Uterus (tissue), 2 donors: ENCODE data around the gene OR4A47.
"Not testable (repeated sequence)": the region's sequence is repeated elsewhere in the genome, so short reads cannot be mapped to it uniquely, and the experiment has no call there.

Experiments
- POLR2A ChIP-seq, 2 donors: fragments of 450-650 bp; IDR thresholded peaks; one replicate each; pipeline ENCODE4 v1.6.1; 2016; ENCODE audit warnings: antibody characterized with exemption in 2 of 2, mild to moderate bottlenecking in 1 of 2, moderate library complexity in 1 of 2
- TF ChIP-seq, protein P1 (sequence below), 4 experiments: fragments of 200-600 bp in 2 of 4; fragments of 450-650 bp in 2 of 4; sonication (generic) in 2 of 4; IDR thresholded peaks; one replicate each; pipeline ENCODE4 v1.5.1; 2016 to 2019; ENCODE audit warnings: antibody characterized with exemption in 4 of 4, mild to moderate bottlenecking in 2 of 4, moderate library complexity in 1 of 4

DNA sequence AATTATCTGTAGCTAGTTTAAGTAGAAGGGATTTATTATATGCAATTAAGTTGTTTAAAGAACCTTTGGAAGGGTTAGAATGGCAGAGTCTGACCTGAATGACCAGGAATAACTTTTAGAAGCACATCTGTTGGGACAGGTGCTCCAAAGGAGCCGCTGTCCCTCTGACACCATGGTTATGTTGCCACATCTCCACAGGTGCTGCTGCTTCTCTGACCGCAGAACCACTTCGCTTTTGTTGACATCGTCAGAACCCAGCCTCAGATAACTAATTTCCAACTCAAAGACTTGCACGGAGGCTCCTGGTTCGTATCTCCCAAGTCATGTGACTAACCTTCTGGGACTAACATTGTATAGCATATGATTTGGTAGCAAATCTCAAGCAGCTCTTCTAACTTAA is 13.9 kb upstream of the OR4A47 start:
- TF ChIP-seq, protein P1, sequence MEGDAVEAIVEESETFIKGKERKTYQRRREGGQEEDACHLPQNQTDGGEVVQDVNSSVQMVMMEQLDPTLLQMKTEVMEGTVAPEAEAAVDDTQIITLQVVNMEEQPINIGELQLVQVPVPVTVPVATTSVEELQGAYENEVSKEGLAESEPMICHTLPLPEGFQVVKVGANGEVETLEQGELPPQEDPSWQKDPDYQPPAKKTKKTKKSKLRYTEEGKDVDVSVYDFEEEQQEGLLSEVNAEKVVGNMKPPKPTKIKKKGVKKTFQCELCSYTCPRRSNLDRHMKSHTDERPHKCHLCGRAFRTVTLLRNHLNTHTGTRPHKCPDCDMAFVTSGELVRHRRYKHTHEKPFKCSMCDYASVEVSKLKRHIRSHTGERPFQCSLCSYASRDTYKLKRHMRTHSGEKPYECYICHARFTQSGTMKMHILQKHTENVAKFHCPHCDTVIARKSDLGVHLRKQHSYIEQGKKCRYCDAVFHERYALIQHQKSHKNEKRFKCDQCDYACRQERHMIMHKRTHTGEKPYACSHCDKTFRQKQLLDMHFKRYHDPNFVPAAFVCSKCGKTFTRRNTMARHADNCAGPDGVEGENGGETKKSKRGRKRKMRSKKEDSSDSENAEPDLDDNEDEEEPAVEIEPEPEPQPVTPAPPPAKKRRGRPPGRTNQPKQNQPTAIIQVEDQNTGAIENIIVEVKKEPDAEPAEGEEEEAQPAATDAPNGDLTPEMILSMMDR (IDR thresholded peaks at IDR 0.05) = not testable (repeated sequence)
- TF ChIP-seq POLR2A (IDR thresholded peaks at IDR 0.05) = not testable (repeated sequence)
